GM23338 (cell line): ENCODE data around the gene SMPDL3B. TPM values are rescaled to one million over a fixed set of nuclear protein-coding genes. Genes with fewer than 3 reads are reported as not detected.

Experiments used
- ATAC-seq: fragments of 200-7000 bp; cut with Tn5 transposase; 3 replicates; pipeline ENCODE4 v1.9.1; 2020
- DNase-seq: peaks from one replicate; pipeline ENCODE4 v3.0.0-alpha.2; 2015; ENCODE audit warnings: low spot score
- H2AFZ ChIP-seq: fragments of 200-600 bp; sonication (generic); 2 replicates; pipeline ENCODE4 v1.8.0; 2016; ENCODE audit warnings: antibody characterized with exemption, mild to moderate bottlenecking, moderate library complexity
- H3F3A ChIP-seq: fragments of 200-600 bp; sonication (generic); replicated peaks from 2 replicates; pipeline ENCODE4 v1.8.0; 2017; ENCODE audit warnings: antibody characterized with exemption, mixed run types, low read depth
- H3K27ac ChIP-seq: fragments of 200-600 bp; sonication (generic); 2 replicates; pipeline ENCODE4 v1.6.1; 2016; ENCODE audit warnings: low read depth
- H3K27me3 ChIP-seq: fragments of 200-600 bp; sonication (generic); 2 replicates; pipeline ENCODE4 v1.8.0; 2016; ENCODE audit warnings: mild to moderate bottlenecking, mixed run types, moderate library complexity; ENCODE audit not compliant: insufficient read depth
- H3K36me3 ChIP-seq: fragments of 200-600 bp; sonication (generic); 2 replicates; pipeline ENCODE4 v1.8.0; 2016; ENCODE audit warnings: mild to moderate bottlenecking; ENCODE audit not compliant: insufficient read depth
- H3K4me1 ChIP-seq: fragments of 200-600 bp; sonication (generic); 2 replicates; pipeline ENCODE4 v1.8.0; 2016; ENCODE audit warnings: mild to moderate bottlenecking, moderate library complexity; ENCODE audit not compliant: insufficient read depth
- H3K4me2 ChIP-seq: fragments of 200-600 bp; sonication (generic); 2 replicates; pipeline ENCODE4 v1.7.1; 2017; ENCODE audit warnings: mixed run types
- H3K4me3 ChIP-seq: fragments of 200-600 bp; sonication (generic); 2 replicates; pipeline ENCODE4 v1.6.1; 2016; ENCODE audit warnings: mixed run types
- H3K79me2 ChIP-seq: fragments of 200-600 bp; sonication (generic); replicated peaks from 2 replicates; pipeline ENCODE4 v1.8.0; 2017; ENCODE audit warnings: mild to moderate bottlenecking; ENCODE audit not compliant: insufficient read depth
- H3K9me2 ChIP-seq: fragments of 200-600 bp; sonication (generic); 2 replicates; pipeline ENCODE4 v1.8.0; 2017; ENCODE audit not compliant: insufficient read depth
- H4K20me1 ChIP-seq: fragments of 200-600 bp; sonication (generic); replicated peaks from 2 replicates; pipeline ENCODE4 v1.8.0; 2017; ENCODE audit warnings: mild to moderate bottlenecking; ENCODE audit not compliant: insufficient read depth
- H3K27ac Mint-ChIP-seq: 2 replicates; pipeline ENCODE4 v1.8.0; 2020; ENCODE audit warnings: inconsistent platforms, mild to moderate bottlenecking, moderate library complexity, mixed read lengths
- H3K27me3 Mint-ChIP-seq: 3 replicates; pipeline ENCODE4 v1.8.0; 2022; ENCODE audit warnings: low read depth, mild to moderate bottlenecking, moderate library complexity, mixed read lengths, inconsistent platforms; ENCODE audit not compliant: insufficient read depth, poor library complexity
- H3K36me3 Mint-ChIP-seq: 3 replicates; pipeline ENCODE4 v1.8.0; 2021; ENCODE audit warnings: low read depth, mild to moderate bottlenecking, inconsistent platforms, moderate library complexity, mixed read lengths
- H3K4me1 Mint-ChIP-seq: 3 replicates; pipeline ENCODE4 v1.8.0; 2020; ENCODE audit warnings: mild to moderate bottlenecking, inconsistent platforms, mixed read lengths
- H3K4me3 Mint-ChIP-seq: 3 replicates; pipeline ENCODE4 v1.8.0; 2021; ENCODE audit warnings: moderate library complexity, mild to moderate bottlenecking, inconsistent platforms, mixed read lengths
- H3K9me3 Mint-ChIP-seq: 3 replicates; pipeline ENCODE4 v1.8.0; 2020; ENCODE audit warnings: moderate library complexity, mild to moderate bottlenecking, inconsistent platforms, mixed read lengths
- CREB1 ChIP-seq: fragments of 250-450 bp; sonication (Bioruptor Pico); IDR thresholded peaks from 2 replicates; pipeline ENCODE4 v1.5.0; 2020; ENCODE audit warnings: low read depth, mild to moderate bottlenecking, moderate library complexity
- EZH2 ChIP-seq: fragments of 200-600 bp; sonication (generic); IDR thresholded peaks from one replicate; pipeline ENCODE4 v1.8.0; 2017; ENCODE audit warnings: antibody characterized with exemption, mild to moderate bottlenecking, low read depth; ENCODE audit not compliant: unreplicated experiment
- EZH2phosphoT487 ChIP-seq: fragments of 200-600 bp; sonication (generic); IDR thresholded peaks from one replicate; pipeline ENCODE4 v1.8.1; 2018; ENCODE audit warnings: antibody characterized with exemption; ENCODE audit not compliant: unreplicated experiment
- JUNB ChIP-seq: IDR thresholded peaks from one replicate; pipeline ENCODE4 v1.6.1; 2016; ENCODE audit warnings: antibody characterized with exemption; ENCODE audit not compliant: unreplicated experiment
- NANOG ChIP-seq: IDR thresholded peaks from 2 replicates; pipeline ENCODE4 v1.6.1; 2016; ENCODE audit warnings: antibody characterized with exemption, borderline replicate concordance
- POLR2AphosphoS5 ChIP-seq: IDR thresholded peaks from 2 replicates; pipeline ENCODE4 v1.6.1; 2016; ENCODE audit warnings: antibody characterized with exemption, low read depth
- ZNF114 ChIP-seq: fragments of 250-450 bp; sonication (Bioruptor Pico); IDR thresholded peaks from 2 replicates; pipeline ENCODE4 v1.5.0; 2020; ENCODE audit warnings: mild to moderate bottlenecking, moderate library complexity
- ZNF331 ChIP-seq: fragments of 250-450 bp; sonication (Bioruptor Pico); IDR thresholded peaks from 2 replicates; pipeline ENCODE4 v1.5.0; 2020; ENCODE audit warnings: low read depth, mild to moderate bottlenecking, moderate library complexity
- polyA plus RNA-seq: library from polyadenylated mRNA; unstranded; fragments of >200 nt; fragmentation: Nextera tagmentation; extraction: Ambion mirVana; gene quantifications from 2 replicates; pipeline ENCODE4 v1.2.1, GENCODE V29; 2016
- total RNA-seq: library from RNA; depleted of rRNA; stranded (reverse); fragments of >200 nt; shearing (Covaris generic); gene quantifications from 2 replicates; pipeline ENCODE4 v1.2.3, GENCODE V29; 2014
- TF ChIP-seq, protein P1 (sequence below), 2 experiments: fragments of 200-600 bp in 1 of 2; sonication (generic) in 1 of 2; conservative IDR thresholded peaks; 2 replicates each; pipeline versions ENCODE4 v1.5.1 to v1.6.1; 2016 to 2017; ENCODE audit warnings: antibody characterized with exemption in 2 of 2, low read depth in 2 of 2, mild to moderate bottlenecking in 2 of 2, moderate library complexity in 1 of 2
- TF ChIP-seq, protein P2 (sequence below): IDR thresholded peaks from one replicate; pipeline ENCODE4 v1.6.1; 2018; ENCODE audit warnings: antibody characterized with exemption; ENCODE audit not compliant: unreplicated experiment

SMPDL3B gene
- total and polyA plus RNA-seq, 2 experiments from 2014 or later: 39.5 to 83.1 TPM

DNA sequence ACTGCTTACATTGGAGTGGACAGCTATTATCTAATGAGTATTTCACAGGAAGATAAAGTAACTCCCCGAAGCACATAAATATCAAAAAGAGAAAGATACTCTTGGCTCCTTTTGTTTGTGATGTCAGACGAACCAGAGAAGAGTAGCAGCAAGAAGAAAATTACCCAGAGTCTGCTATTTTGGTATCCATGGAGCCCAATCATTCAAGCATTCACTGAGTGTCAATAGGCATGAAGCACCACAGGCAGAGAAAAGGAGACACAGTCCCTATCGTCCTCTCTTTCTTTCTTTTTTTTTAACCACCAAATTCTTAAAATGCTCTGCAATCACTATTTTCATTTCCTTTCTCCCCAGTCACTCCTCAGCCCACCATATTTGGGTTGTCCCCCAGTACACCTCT lies 40.3 kb upstream of the SMPDL3B start (continued):
- TF ChIP-seq ZNF331 (CRISPR knock-in tag) (no peak), NANOG (no peak), POLR2AphosphoS5 (no peak), EZH2 (no peak), ZNF114 (CRISPR knock-in tag) (no peak)
- TF ChIP-seq, protein P1, sequence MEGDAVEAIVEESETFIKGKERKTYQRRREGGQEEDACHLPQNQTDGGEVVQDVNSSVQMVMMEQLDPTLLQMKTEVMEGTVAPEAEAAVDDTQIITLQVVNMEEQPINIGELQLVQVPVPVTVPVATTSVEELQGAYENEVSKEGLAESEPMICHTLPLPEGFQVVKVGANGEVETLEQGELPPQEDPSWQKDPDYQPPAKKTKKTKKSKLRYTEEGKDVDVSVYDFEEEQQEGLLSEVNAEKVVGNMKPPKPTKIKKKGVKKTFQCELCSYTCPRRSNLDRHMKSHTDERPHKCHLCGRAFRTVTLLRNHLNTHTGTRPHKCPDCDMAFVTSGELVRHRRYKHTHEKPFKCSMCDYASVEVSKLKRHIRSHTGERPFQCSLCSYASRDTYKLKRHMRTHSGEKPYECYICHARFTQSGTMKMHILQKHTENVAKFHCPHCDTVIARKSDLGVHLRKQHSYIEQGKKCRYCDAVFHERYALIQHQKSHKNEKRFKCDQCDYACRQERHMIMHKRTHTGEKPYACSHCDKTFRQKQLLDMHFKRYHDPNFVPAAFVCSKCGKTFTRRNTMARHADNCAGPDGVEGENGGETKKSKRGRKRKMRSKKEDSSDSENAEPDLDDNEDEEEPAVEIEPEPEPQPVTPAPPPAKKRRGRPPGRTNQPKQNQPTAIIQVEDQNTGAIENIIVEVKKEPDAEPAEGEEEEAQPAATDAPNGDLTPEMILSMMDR (conservative IDR thresholded peaks at IDR 0.05; ENCODE audit: low read depth in 2 of 2): no peak

DNA sequence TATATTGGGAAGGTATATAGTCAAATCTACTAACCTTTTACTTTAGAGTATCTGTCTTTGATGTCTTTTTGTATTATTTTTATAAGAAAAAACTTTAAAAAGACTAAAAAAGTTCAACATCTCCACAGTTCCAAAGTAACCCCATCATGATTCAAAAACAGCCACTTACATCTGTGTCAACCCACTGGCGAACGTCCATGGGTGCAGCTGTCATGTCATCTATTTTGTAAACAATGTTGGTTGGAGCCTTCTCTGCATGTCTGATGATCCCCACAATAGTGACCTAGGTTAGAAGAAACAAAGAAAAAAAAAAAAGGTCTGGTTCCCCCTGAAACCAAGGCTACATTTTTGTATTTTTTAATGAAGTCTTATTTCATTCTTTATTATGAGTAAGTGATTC lies 28.0 kb upstream of the SMPDL3B start:
- H3K27ac Mint-ChIP-seq: no peak overlapping the region
- Histone ChIP-seq H2AFZ (no peak overlapping the region), H3F3A (no peaks in the 10 kb centered on the region), H3K36me3 (peaks cover 74% of the 10 kb centered on the region), H3K4me2 (no peak overlapping the region), H3K27ac (no peak overlapping the region), H3K27me3 (no peaks in the 10 kb centered on the region), H3K79me2 (peaks cover 12% of the 10 kb centered on the region), H4K20me1 (peaks cover 9% of the 10 kb centered on the region; the same call in 1 of the 2 replicates), H3K4me1 (no peaks in the 10 kb centered on the region), H3K4me3 (no peak overlapping the region), H3K9me2 (no peaks in the 10 kb centered on the region)
- H3K4me1 Mint-ChIP-seq: no peaks in the 10 kb centered on the region
- TF ChIP-seq CREB1 (CRISPR knock-in tag) (no peak), EZH2phosphoT487 (no peak), JUNB (no peak), ZNF114 (CRISPR knock-in tag) (no peak)
- TF ChIP-seq, protein P1 (conservative IDR thresholded peaks at IDR 0.05; ENCODE audit: low read depth in 2 of 2): no peak
- no peak for DNase-seq
- peaks cover 5% of the 10 kb centered on the region for H3K27me3 Mint-ChIP-seq
- ATAC-seq: no peak
- no peaks in the 10 kb centered on the region for H3K9me3 Mint-ChIP-seq
- peaks cover 86% of the 10 kb centered on the region for H3K36me3 Mint-ChIP-seq
- H3K4me3 Mint-ChIP-seq: no peak overlapping the region

DNA sequence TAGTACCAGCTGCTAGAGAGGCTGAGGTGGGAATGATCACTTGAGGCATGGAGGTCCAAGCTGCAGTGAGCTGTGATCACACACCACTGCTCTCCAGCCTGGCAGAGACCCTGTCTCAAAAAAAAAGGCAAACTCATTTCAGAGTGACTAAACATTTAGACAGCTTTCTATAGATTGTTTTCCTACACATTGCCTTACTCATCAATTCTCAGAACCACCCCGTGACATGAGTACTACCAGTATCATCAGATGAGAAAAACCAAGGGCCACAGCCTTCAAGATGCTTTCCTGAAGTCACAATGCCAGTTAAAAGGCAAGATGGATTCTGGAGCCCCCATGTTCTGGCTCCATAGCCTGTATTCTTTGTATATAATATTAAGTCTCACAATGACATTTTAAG lies 22.4 kb upstream of the SMPDL3B start:
- H2AFZ ChIP-seq: no peak overlapping the region
- H3K27me3 Mint-ChIP-seq: peaks cover 28% of the 10 kb centered on the region
- peaks cover 6% of the 10 kb centered on the region; the same call in 1 of the 2 replicates for H4K20me1 ChIP-seq
- H3K4me1 Mint-ChIP-seq: no peaks in the 10 kb centered on the region; the same call in 2 of the 3 replicates
- peaks cover 59% of the 10 kb centered on the region for H3K36me3 Mint-ChIP-seq
- peaks cover 6% of the 10 kb centered on the region; the same call in 1 of the 2 replicates for H3K4me1 ChIP-seq
- no peak overlapping the region for H3K27ac Mint-ChIP-seq
- ATAC-seq (no peak), DNase-seq (no peak)
- peak overlapping the region; percentile 42; the same call in 2 of the 3 replicates for H3K4me3 Mint-ChIP-seq
- no peak overlapping the region for H3K4me3 ChIP-seq
- H3K79me2 ChIP-seq: peaks cover 36% of the 10 kb centered on the region
- peaks cover 10% of the 10 kb centered on the region for H3K27me3 ChIP-seq
- H3F3A ChIP-seq: no peaks in the 10 kb centered on the region
- H3K9me3 Mint-ChIP-seq: peaks cover 13% of the 10 kb centered on the region
- 0 out of 2 replicates have a peak overlapping the region, but pooled peaks have one; percentile 9 for H3K27ac ChIP-seq
- H3K9me2 ChIP-seq: no peaks in the 10 kb centered on the region
- no peak overlapping the region for H3K4me2 ChIP-seq
- H3K36me3 ChIP-seq: peaks cover 25% of the 10 kb centered on the region
- TF ChIP-seq EZH2 (no peak), JUNB (no peak)
- TF ChIP-seq, protein P1 (conservative IDR thresholded peaks at IDR 0.05; ENCODE audit: low read depth in 2 of 2): no peak
- TF ChIP-seq, protein P2, sequence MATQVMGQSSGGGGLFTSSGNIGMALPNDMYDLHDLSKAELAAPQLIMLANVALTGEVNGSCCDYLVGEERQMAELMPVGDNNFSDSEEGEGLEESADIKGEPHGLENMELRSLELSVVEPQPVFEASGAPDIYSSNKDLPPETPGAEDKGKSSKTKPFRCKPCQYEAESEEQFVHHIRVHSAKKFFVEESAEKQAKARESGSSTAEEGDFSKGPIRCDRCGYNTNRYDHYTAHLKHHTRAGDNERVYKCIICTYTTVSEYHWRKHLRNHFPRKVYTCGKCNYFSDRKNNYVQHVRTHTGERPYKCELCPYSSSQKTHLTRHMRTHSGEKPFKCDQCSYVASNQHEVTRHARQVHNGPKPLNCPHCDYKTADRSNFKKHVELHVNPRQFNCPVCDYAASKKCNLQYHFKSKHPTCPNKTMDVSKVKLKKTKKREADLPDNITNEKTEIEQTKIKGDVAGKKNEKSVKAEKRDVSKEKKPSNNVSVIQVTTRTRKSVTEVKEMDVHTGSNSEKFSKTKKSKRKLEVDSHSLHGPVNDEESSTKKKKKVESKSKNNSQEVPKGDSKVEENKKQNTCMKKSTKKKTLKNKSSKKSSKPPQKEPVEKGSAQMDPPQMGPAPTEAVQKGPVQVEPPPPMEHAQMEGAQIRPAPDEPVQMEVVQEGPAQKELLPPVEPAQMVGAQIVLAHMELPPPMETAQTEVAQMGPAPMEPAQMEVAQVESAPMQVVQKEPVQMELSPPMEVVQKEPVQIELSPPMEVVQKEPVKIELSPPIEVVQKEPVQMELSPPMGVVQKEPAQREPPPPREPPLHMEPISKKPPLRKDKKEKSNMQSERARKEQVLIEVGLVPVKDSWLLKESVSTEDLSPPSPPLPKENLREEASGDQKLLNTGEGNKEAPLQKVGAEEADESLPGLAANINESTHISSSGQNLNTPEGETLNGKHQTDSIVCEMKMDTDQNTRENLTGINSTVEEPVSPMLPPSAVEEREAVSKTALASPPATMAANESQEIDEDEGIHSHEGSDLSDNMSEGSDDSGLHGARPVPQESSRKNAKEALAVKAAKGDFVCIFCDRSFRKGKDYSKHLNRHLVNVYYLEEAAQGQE: no peak
